Left lobe of liver (tissue), 2 donors: Measurements from ENCODE around the gene TRIM36. TPM values are rescaled to one million over a fixed set of nuclear protein-coding genes. Genes with fewer than 3 reads are reported as not detected.

Source experiments
- ATAC-seq: fragments of 200-7000 bp; cut with Tn5 transposase; one replicate; pipeline ENCODE4 v1.9.1; 2020; ENCODE audit warnings: mild to moderate bottlenecking, moderate library complexity
- DNase-seq: peaks from one replicate; pipeline ENCODE4 v3.0.0-alpha.2; 2020; ENCODE audit warnings: low spot score
- total RNA-seq: library from RNA; stranded (reverse); gene quantifications from one replicate; pipeline ENCODE4 v1.2.1, GENCODE V29; 2021
- donor health status: DM: no; HTN: no; CAD: no; lungs with moderate emphysema.
- donor health status: DM: no; HTN: yes; CAD: no.

Gene TRIM36
- 0.73 TPM for total RNA-seq

GRCh38 chr5:115169487-115170133 is at the start of gene TRIM36:
TSS of gene TRIM36 (minus strand) at chr5:115169908. CDS start at chr5:115169634, 274 bp downstream.
- peak; percentile 96 for ATAC-seq
- peak; percentile 97 for DNase-seq

DNA sequence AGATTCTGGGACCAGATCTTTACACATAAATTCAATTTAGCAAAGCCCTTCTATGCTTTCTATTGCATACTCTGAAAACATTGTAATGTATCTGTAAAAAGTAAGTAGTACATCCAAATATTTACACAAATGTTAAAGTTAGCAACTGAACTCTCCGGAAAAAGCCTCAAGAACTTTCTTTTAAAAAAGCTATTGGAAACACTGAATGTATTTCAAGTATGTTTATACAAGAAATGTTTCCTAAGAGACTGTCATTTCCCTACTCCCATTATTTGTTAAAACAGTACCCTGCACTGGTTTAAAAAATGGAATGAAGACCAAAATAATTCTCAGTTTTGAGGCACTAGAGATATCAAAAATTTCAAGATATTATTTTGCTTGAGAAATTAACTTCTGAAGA is 44.8 kb upstream of the TRIM36 start:
- no peak for ATAC-seq
- DNase-seq = no peak

- ATAC-seq (peak; percentile 53), DNase-seq (no peak)
Observed at GRCh38 chr5:115209279-115209678, 39.6 kb upstream of the TRIM36 start.

GRCh38 chr5:115202952-115203351 is 33.2 kb upstream of the TRIM36 start:
- DNase-seq (no peak), ATAC-seq (no peak)

GRCh38 chr5:115196161-115196560 is 26.5 kb upstream of the TRIM36 start:
- DNase-seq (no peak), ATAC-seq (no peak)

GRCh38 chr5:115194676-115195075 is 25.0 kb upstream of the TRIM36 start:
- peak; percentile 77 for DNase-seq
- peak; percentile 98 for ATAC-seq

DNA sequence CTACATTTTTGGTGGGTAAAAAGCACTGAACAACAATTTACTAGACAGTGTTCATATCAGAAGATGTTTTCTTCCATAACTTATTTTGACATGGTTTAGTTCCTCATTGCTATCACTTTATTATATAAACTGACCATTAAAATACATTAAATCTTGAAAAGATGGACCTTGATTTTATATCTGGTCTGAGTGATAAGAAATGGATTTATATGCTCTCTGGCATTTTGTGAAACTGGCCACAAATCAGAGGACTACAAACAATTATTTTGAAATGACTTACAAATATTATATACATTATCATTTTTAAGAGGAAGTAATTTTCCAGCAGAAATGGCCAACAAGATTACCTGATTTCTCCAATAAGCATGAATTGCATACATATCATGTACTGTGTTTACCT is 23.6 kb upstream of the TRIM36 start:
- ATAC-seq (no peak), DNase-seq (no peak)

- no peak for DNase-seq
- ATAC-seq = no peak
Observed at GRCh38 chr5:115192098-115192497, 22.4 kb upstream of the TRIM36 start.

DNA sequence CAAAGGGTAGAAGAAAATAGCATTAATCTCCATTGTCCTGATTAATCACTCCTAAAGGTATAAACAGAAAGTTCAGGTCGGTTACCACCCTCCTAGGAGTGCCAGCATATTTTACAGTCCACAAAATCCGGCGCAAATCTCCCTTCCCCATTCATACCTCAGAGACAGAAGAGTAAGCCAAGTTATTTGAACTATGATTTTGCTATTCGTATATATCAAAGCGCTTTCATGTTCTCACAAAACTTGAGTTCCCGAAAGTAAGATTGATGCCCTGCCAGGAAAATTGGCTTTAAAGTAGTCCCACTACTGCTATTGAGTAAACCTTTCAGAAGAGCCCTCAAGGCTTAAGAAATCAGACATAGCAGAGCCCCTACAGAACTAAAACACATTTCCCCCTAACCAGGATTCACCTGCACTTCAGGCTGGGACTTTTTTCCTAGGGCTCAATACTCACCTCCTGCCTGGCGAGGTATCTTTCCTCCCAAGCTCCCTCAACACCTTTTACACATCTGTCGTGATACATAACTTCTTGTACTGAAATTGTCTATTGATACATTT is 21.8 kb upstream of the TRIM36 start:
- ATAC-seq (no peak), DNase-seq (no peak)

DNA sequence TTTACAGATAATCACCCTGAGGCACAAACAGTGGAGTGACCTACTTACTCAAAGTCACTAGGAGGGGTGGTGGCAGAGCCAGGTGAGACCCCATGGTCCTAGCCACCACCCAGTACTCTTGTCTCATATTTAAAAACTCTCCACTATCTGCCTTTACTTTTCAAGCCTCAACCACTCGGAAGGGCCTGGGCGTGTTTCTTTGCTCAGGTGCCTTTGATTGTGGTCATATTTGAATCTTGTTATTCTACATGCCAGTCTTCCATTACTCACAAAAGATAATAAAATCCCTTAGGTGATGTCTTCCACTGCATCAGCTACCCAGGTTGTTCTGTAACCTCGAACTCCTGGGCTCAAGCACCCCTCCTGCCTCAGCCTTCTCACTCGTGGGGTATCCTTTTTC is 20.7 kb upstream of the TRIM36 start:
- DNase-seq (no peak), ATAC-seq (no peak)

DNA sequence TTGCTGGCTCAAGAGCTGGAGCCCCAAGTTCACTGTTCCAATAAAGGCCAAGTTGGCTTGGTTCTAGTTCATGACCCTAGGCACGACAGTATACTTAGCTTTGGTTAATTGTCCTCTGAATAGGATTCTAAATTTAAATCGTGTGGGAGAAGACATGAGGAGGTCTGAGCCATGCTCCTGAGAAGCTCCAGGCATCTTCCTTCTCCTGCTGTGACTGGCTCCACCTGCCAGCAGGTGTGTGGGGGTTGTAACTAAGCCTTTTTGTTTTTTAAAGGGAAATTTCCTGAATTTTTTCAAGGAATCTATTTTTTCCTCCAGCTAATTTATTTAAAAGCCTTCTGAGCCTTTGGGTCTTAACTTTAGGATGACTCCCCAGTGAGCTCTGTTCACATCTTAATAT is 20.2 kb upstream of the TRIM36 start:
- ATAC-seq (no peak), DNase-seq (no peak)

GRCh38 chr5:115186794-115187193 is 17.1 kb upstream of the TRIM36 start:
- DNase-seq (no peak), ATAC-seq (no peak)

DNA sequence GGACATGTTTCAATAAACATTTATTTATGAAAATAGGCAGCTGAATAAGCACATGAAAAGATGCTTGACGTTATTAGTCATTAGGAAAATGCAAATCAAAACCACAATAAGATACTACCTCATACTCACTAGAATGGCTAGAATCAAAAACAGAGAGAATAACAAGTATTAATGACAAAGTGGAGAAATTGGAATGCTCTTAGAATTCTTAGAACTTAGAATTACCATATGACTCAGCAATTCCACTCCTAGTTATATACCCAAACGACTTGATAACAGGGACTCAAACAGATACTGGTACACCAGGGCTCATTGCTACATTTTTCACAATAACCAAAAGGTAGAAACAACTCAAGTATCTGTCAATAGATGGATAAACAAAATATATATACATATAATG is 15.1 kb upstream of the TRIM36 start:
- DNase-seq = no peak

GRCh38 chr5:115181757-115182156 is 12.0 kb upstream of the TRIM36 start:
- ATAC-seq (no peak), DNase-seq (no peak)

More for the DNA sequence above, 15.1 kb upstream of the TRIM36 start:
- ATAC-seq = no peak

GRCh38 chr5:115180165-115180709 is 10.5 kb upstream of the TRIM36 start:
- ATAC-seq (peak; percentile 84), DNase-seq (no peak)

- peak; percentile 79 for ATAC-seq
Observed at GRCh38 chr5:115179394-115180164, 9.9 kb upstream of the TRIM36 start.

DNA sequence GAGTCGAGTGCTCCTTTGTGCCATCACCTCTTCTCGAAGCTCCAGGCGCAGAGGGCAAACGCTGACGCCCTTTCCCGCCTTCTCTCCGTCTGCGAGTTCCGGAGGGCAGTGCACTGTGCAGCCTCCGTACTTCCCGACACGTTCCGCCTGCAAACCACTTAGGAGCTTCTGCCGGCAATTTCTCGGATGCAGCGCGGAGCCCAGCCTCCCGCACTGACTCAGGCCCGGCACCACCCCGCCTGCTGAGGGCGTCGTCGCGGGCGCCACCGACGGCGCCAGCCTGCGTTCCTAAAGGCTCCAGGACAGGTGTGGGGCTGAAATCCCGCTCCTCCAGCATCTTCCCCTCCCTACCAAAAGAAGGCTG is 9.3 kb upstream of the TRIM36 start:
- no peak for DNase-seq
- ATAC-seq = peak; percentile 18

More at GRCh38 chr5:115179394-115180164, 9.9 kb upstream of the TRIM36 start:
- no peak for DNase-seq

DNA sequence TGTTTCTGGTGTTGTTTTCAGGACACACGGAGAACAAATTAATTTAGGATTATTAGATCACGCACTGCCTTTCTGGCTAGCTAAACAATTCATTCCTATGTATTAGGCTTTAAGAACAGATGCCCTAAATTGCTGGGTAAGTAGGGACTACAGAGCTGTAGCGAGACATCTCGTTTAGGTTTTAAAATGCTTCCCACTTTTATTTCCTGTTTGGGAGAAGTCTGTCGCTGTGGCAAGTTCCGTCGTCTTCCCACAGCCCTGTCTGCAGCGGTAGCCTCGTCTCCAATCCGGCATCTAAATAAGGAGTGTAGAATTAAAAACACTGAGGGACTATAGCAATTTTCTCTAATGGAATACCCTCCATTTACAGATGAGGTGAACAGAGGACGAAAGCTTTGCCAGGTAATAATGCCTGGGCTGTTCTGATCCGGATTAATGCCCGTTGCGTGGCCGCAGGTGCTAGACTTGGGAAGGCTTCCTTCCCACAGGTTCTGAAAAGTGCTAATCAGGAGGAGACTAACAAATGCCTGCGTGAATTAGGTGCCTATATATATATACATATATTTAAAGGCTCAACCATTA is 1.3 kb upstream of the TRIM36 start:
- DNase-seq = no peak
- no peak for ATAC-seq

DNA sequence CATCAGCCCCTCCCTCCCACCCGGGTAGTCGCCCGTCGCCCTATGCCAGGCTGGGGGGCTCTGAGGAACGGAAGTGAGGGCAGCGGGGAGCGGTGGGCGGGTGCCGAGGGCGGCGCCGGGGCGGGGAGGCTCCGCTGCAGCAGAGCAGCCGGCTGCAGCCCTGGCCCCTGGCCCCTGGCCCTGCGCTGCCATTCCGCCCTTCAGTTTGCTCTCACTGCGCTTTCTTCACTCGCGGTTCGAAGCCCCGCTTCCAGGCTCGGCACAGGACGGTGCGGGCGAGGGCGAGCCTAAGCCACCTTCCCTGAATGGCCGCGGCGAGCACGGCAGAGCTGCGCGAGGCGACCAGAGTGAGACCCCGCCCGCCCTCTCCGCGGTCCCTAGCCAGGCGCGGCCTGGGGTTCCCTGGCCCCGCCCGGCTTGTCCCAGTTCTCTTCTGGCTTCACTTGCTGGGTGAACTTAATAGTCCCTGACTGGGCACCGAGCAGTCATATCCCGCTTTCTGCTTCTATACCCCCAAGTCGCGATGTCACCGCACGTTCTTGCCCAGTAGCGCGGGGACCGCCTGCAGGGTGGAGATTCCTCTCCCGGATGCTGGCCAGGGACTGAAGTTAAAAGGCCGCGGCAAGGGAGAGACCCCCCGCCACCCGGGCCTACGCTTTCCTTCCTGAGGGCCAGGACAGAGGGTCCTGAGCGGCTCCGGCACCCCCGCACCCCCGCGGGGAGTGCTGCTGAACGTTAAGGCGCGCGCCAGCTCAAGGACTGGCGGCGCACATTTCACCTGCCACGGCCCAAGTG is 623 bp upstream of the TRIM36 start:
- ATAC-seq = peak; percentile 80

GRCh38 chr5:115168829-115169486 is 750 bp downstream of the TRIM36 start:
- no peak for DNase-seq
- peak; percentile 24 for ATAC-seq

More for the DNA sequence above, 623 bp upstream of the TRIM36 start:
- DNase-seq = peak; percentile 50
